HCT116 (cell line): ENCODE measurements around the gene ZNF652. TPM values are rescaled to one million over a fixed set of nuclear protein-coding genes. Genes with fewer than 3 reads are reported as not detected.

Experiments
- ATAC-seq: fragments of 200-7000 bp; cut with Tn5 transposase; 2 replicates; pipeline ENCODE4 v1.9.1; 2020; ENCODE audit warnings: mild to moderate bottlenecking, moderate library complexity
- BruUV-seq: library from RNA; stranded (reverse); fragments of 400-500 nt; replicated peaks from 2 replicates; lab custom pipeline; 2021; lab: Mats Ljungman, UMichigan
- CTCF ChIA-PET: fragments of 300-600 bp; sonication (Branson Sonifier 250); formaldehyde crosslinking; loops from one replicate; lab custom pipeline; 2021; ENCODE audit warnings: antibody characterized with exemption; lab: Charles Lee
- POLR2A ChIA-PET: fragments of 300-600, 350-600 bp; sonication (Branson Sonifier 250); formaldehyde crosslinking; loops from one replicate; lab custom pipeline; 2021; ENCODE audit warnings: antibody characterized with exemption; lab: Charles Lee
- RAD21 ChIA-PET, 2 experiments: fragments of 300-600 bp; sonication (Branson Sonifier 250); formaldehyde crosslinking; loops; one replicate each; lab custom pipeline; 2023; ENCODE audit warnings: low total read pairs in 2 of 2; ENCODE audit not compliant: uncharacterized antibody in 2 of 2, unreplicated experiment in 2 of 2, low non-redundant PET in 1 of 2; lab: Charles Lee
- DNase-seq: peaks from one replicate; pipeline ENCODE4 v3.0.0-alpha.2; 2010; ENCODE audit warnings: low read depth, low spot score
- H2AFZ ChIP-seq: fragments of 200-600 bp; shearing (Covaris generic), sonication (generic); 2 replicates; pipeline ENCODE4 v1.6.1; 2017; ENCODE audit warnings: low read depth, mixed run types, mixed read lengths, antibody characterized with exemption, low read length; ENCODE audit not compliant: poor library complexity, severe bottlenecking
- H3K27ac ChIP-seq: 2 replicates; pipeline ENCODE4 v1.5.1; 2012; ENCODE audit warnings: low read depth, low read length
- H3K27me3 ChIP-seq: fragments of 200-600 bp; sonication (generic); 2 replicates; pipeline ENCODE4 v1.6.1; 2016; ENCODE audit warnings: mixed run types, low read length, mixed read lengths; ENCODE audit not compliant: insufficient read depth
- H3K36me3 ChIP-seq, 2 experiments: fragments of 200-500 bp in 1 of 2; fragments of 200-600 bp in 1 of 2; sonication (Bioruptor generic) in 1 of 2; sonication (generic) in 1 of 2; 2 replicates each; pipeline versions ENCODE4 v1.5.1 to v1.6.1; 2014 to 2016; ENCODE audit warnings: low read length in 2 of 2, inconsistent platforms in 1 of 2, mixed read lengths in 1 of 2, mixed run types in 1 of 2; ENCODE audit not compliant: insufficient read depth in 2 of 2, control insufficient read depth in 1 of 2
- H3K4me1 ChIP-seq, 2 experiments: fragments of 200-600 bp in 1 of 2; sonication (generic) in 1 of 2; 2 replicates each; pipeline versions ENCODE4 v1.5.1 to v1.6.1; 2012 to 2017; ENCODE audit warnings: low read length in 2 of 2, inconsistent platforms in 1 of 2, mild to moderate bottlenecking in 1 of 2, mixed read lengths in 1 of 2, mixed run types in 1 of 2, moderate library complexity in 1 of 2; ENCODE audit not compliant: insufficient read depth in 2 of 2, control insufficient read depth in 1 of 2
- H3K4me2 ChIP-seq: fragments of 200-600 bp; sonication (generic); 2 replicates; pipeline ENCODE4 v1.6.1; 2017; ENCODE audit warnings: mixed run types, low read length, mixed read lengths
- H3K4me3 ChIP-seq, 2 experiments: fragments of 200-600 bp in 1 of 2; sonication (generic) in 1 of 2; replicated peaks in 1 of 2; 2 replicates each; pipeline ENCODE4 v1.5.1; 2011 to 2016; ENCODE audit warnings: low read length in 2 of 2, control low read depth in 1 of 2, low read depth in 1 of 2, mild to moderate bottlenecking in 1 of 2, mixed read lengths in 1 of 2, mixed run types in 1 of 2
- H3K79me2 ChIP-seq: fragments of 200-600 bp; sonication (generic); 2 replicates; pipeline ENCODE4 v1.6.1; 2017; ENCODE audit warnings: mild to moderate bottlenecking, mixed run types, low read length, moderate library complexity, mixed read lengths; ENCODE audit not compliant: insufficient read depth
- H3K9ac ChIP-seq: fragments of 200-600 bp; sonication (generic); 2 replicates; pipeline ENCODE4 v1.6.1; 2016; ENCODE audit warnings: low read length, mixed read lengths
- H3K9me2 ChIP-seq: fragments of 200-600 bp; sonication (generic), shearing (Covaris generic); 2 replicates; pipeline ENCODE4 v1.6.1; 2017; ENCODE audit warnings: mixed run types, mild to moderate bottlenecking, moderate library complexity; ENCODE audit not compliant: insufficient read depth
- H3K9me3 ChIP-seq, 2 experiments: fragments of 200-500 bp in 1 of 2; fragments of 200-600 bp in 1 of 2; sonication (Bioruptor generic) in 1 of 2; sonication (generic) in 1 of 2; 2 replicates each; pipeline ENCODE4 v1.6.1; 2014 to 2017; ENCODE audit warnings: low read length in 2 of 2, mixed read lengths in 2 of 2, inconsistent platforms in 1 of 2, low read depth in 1 of 2, mild to moderate bottlenecking in 1 of 2, mixed run types in 1 of 2, moderate library complexity in 1 of 2; ENCODE audit not compliant: control insufficient read depth in 1 of 2, insufficient read depth in 1 of 2
- H4K20me1 ChIP-seq: fragments of 200-600 bp; sonication (generic), shearing (Covaris generic); 2 replicates; pipeline ENCODE4 v1.6.1; 2017; ENCODE audit warnings: mixed run types, mild to moderate bottlenecking, moderate library complexity; ENCODE audit not compliant: insufficient read depth
- ELF1 ChIP-seq: IDR thresholded peaks from 2 replicates; pipeline ENCODE4 v1.6.1; 2012; ENCODE audit warnings: low read depth, borderline replicate concordance
- EZH2 ChIP-seq: fragments of 200-600 bp; sonication (generic); IDR thresholded peaks from 2 replicates; pipeline ENCODE4 v1.6.1; 2017; ENCODE audit warnings: antibody characterized with exemption, mixed run types
- FOSL1 ChIP-seq: IDR thresholded peaks from 2 replicates; pipeline ENCODE4 v1.6.1; 2012; ENCODE audit warnings: low read depth
- JUND ChIP-seq: IDR thresholded peaks from 2 replicates; pipeline ENCODE4 v1.6.1; 2012
- POLR2AphosphoS5 ChIP-seq: IDR thresholded peaks from 2 replicates; pipeline ENCODE4 v1.6.1; 2011; ENCODE audit warnings: mild to moderate bottlenecking, low read depth, low read length, moderate library complexity
- RAD21 ChIP-seq: IDR thresholded peaks from 2 replicates; pipeline ENCODE4 v1.6.1; 2012; ENCODE audit warnings: low read depth, mild to moderate bottlenecking
- SIN3A ChIP-seq: IDR thresholded peaks from 2 replicates; pipeline ENCODE4 v1.6.1; 2012; ENCODE audit warnings: low read depth
- SP1 ChIP-seq: IDR thresholded peaks from 2 replicates; pipeline ENCODE4 v1.6.1; 2012; ENCODE audit warnings: low read depth
- SRF ChIP-seq: IDR thresholded peaks from 2 replicates; pipeline ENCODE4 v1.6.1; 2012; ENCODE audit warnings: low read depth
- YY1 ChIP-seq: IDR thresholded peaks from 2 replicates; pipeline ENCODE4 v1.6.1; 2011; ENCODE audit warnings: low read length, low read depth, moderate library complexity, mild to moderate bottlenecking; ENCODE audit not compliant: insufficient replicate concordance; ENCODE audit errors: extremely low read depth
- ZFX ChIP-seq: fragments of 450-650 bp; IDR thresholded peaks from 2 replicates; pipeline ENCODE4 v1.6.1; 2017
- ZNF274 ChIP-seq: fragments of 200-500 bp; sonication (Bioruptor generic); IDR thresholded peaks from 2 replicates; pipeline ENCODE4 v1.6.1; 2014; ENCODE audit warnings: mild to moderate bottlenecking, low read depth, low read length, inconsistent platforms
- intact Hi-C: fragments of 100-400 bp; cut with micrococcal nuclease; formaldehyde crosslinking; loops from 2 replicates; pipeline ENCODE4 v1.10.0; 2022
- total RNA-seq: library from RNA; stranded (reverse); gene quantifications from one replicate; pipeline ENCODE4 v1.2.1, GENCODE V29; 2021; ENCODE audit not compliant: unreplicated experiment
- TF ChIP-seq, protein P1 (sequence below): IDR thresholded peaks from 2 replicates; pipeline ENCODE4 v1.6.1; 2012; ENCODE audit warnings: low read depth
- TF ChIP-seq, protein P2 (sequence below), 3 experiments: fragments of 200-600 bp in 1 of 3; sonication (generic) in 1 of 3; IDR thresholded peaks in 2 of 3; conservative IDR thresholded peaks in 1 of 3; 2 replicates each; pipeline ENCODE4 v1.5.1; 2012 to 2017; ENCODE audit warnings: low read depth in 2 of 3, low read length in 2 of 3, antibody characterized with exemption in 1 of 3, borderline replicate concordance in 1 of 3, control low read depth in 1 of 3, mild to moderate bottlenecking in 1 of 3, mixed read lengths in 1 of 3, mixed run types in 1 of 3, moderate library complexity in 1 of 3; ENCODE audit not compliant: insufficient read depth in 1 of 3

The ZNF652 gene
- total RNA-seq, 1 experiment from 2014 or later, result 27.8 TPM

GRCh38 chr17:49381033-49381432, 19.0 kb upstream of the ZNF652 start:
- Histone ChIP-seq H2AFZ (no peak overlapping the region), H3K4me3 (no peak overlapping the region), H3K79me2 (no peaks in the 10 kb centered on the region), H3K9me2 (no peaks in the 10 kb centered on the region), H3K9me3 (no peaks in the 10 kb centered on the region), H4K20me1 (no peaks in the 10 kb centered on the region), H3K4me2 (no peak overlapping the region), H3K4me1 (no peaks in the 10 kb centered on the region), H3K27me3 (no peaks in the 10 kb centered on the region), H3K36me3 (no peaks in the 10 kb centered on the region), H3K9ac (no peak overlapping the region), H3K27ac (no peak overlapping the region)
- TF ChIP-seq POLR2AphosphoS5, result no peak
- TF ChIP-seq ZNF274, result no peak
- no peak for TF ChIP-seq FOSL1
- TF ChIP-seq ZFX, result no peak
- TF ChIP-seq YY1, result no peak
- no peak for TF ChIP-seq JUND
- no peak for TF ChIP-seq SIN3A
- no peak for TF ChIP-seq SRF
- TF ChIP-seq ELF1, result no peak
- TF ChIP-seq, protein P1, sequence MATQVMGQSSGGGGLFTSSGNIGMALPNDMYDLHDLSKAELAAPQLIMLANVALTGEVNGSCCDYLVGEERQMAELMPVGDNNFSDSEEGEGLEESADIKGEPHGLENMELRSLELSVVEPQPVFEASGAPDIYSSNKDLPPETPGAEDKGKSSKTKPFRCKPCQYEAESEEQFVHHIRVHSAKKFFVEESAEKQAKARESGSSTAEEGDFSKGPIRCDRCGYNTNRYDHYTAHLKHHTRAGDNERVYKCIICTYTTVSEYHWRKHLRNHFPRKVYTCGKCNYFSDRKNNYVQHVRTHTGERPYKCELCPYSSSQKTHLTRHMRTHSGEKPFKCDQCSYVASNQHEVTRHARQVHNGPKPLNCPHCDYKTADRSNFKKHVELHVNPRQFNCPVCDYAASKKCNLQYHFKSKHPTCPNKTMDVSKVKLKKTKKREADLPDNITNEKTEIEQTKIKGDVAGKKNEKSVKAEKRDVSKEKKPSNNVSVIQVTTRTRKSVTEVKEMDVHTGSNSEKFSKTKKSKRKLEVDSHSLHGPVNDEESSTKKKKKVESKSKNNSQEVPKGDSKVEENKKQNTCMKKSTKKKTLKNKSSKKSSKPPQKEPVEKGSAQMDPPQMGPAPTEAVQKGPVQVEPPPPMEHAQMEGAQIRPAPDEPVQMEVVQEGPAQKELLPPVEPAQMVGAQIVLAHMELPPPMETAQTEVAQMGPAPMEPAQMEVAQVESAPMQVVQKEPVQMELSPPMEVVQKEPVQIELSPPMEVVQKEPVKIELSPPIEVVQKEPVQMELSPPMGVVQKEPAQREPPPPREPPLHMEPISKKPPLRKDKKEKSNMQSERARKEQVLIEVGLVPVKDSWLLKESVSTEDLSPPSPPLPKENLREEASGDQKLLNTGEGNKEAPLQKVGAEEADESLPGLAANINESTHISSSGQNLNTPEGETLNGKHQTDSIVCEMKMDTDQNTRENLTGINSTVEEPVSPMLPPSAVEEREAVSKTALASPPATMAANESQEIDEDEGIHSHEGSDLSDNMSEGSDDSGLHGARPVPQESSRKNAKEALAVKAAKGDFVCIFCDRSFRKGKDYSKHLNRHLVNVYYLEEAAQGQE, result no peak
- TF ChIP-seq, protein P2, sequence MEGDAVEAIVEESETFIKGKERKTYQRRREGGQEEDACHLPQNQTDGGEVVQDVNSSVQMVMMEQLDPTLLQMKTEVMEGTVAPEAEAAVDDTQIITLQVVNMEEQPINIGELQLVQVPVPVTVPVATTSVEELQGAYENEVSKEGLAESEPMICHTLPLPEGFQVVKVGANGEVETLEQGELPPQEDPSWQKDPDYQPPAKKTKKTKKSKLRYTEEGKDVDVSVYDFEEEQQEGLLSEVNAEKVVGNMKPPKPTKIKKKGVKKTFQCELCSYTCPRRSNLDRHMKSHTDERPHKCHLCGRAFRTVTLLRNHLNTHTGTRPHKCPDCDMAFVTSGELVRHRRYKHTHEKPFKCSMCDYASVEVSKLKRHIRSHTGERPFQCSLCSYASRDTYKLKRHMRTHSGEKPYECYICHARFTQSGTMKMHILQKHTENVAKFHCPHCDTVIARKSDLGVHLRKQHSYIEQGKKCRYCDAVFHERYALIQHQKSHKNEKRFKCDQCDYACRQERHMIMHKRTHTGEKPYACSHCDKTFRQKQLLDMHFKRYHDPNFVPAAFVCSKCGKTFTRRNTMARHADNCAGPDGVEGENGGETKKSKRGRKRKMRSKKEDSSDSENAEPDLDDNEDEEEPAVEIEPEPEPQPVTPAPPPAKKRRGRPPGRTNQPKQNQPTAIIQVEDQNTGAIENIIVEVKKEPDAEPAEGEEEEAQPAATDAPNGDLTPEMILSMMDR (IDR thresholded peaks at IDR 0.05 in 2 of 3, conservative IDR thresholded peaks at IDR 0.05 in 1 of 3; ENCODE audit: borderline replicate concordance in 1 of 3, insufficient read depth in 1 of 3, low read depth in 2 of 3, low read length in 2 of 3), result no peak
- TF ChIP-seq RAD21, result no peak
- TF ChIP-seq EZH2, result no peak
- no peak for TF ChIP-seq SP1
- DNase-seq, result no peak
- BruUV-seq, result no TSS peak
- ChIA-PET CTCF (interaction anchor here (0.6 to 2.6 kb wide), 3 partner anchors 10 to 55 kb away, joined by 5 to 8 read pairs (median 6); no protein-coding TSS in a partner anchor), RAD21 (no interaction called here), POLR2A (no interaction called here)
- intact Hi-C loops, result no loop called here
- ATAC-seq, result no peak
